HG03280 (cell line): Measurements from ENCODE around the gene GFOD1.
A peak's percentile ranks its signal among the peaks of the same experiment; 100 is the strongest.

Source experiments
- ATAC-seq: cut with Tn5 transposase; IDR thresholded peaks from one replicate; pipeline ENCODE4 v1.9.1; 2021; ENCODE audit warnings: mild to moderate bottlenecking, moderate library complexity; ENCODE audit not compliant: unreplicated experiment

GFOD1 gene, protein sequence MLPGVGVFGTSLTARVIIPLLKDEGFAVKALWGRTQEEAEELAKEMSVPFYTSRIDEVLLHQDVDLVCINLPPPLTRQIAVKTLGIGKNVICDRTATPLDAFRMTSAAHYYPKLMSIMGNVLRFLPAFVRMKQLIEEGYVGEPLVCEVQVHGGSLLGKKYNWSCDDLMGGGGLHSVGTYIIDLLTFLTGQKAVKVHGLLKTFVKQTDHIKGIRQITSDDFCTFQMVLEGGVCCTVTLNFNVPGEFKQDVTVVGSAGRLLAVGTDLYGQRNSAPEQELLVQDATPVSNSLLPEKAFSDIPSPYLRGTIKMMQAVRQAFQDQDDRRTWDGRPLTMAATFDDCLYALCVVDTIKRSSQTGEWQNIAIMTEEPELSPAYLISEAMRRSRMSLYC

DNA sequence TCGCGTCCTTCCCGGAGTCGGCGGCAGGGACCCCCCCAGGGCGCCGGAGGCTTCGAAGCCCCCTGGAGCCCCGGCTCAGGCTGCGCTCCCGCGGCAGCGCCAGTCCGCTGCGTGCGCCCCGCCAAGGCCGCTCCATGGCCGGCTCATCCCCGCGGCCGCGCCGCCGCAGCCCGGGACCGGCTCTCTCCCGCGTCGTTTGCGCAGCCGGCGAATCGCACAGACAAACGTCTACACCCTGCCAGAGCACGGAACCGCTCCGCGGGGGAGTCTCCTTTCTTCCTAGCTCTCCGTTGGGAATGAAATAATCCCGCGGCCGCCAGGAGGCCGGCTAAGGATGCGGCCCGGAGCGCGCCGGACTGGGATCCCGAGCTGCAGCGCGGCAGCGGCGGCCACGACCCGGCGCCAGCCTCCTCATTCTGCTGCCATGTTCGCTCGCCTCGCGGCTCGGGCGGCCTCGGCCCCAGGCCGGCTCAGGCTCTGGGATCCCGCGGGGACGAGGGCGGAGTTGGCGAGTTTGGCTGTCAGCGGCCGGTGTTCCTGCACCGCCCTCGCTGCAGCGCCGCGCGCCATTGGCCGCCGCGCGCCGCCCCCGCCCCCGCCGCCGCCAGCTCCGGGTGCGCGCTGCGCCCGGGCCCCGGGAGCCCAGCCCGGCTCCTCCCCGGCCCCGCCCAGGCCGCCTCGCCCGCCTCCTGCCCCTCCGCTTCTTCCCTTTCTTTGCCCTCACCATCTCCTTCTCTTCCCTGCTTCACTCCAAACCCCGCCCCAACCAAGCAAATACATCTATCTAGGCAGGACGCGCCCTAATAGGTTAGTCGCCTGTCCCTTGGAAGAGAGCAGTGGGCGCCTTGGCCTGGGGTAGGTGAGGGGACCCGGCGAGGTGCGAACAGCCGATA is at the start of gene GFOD1:
Gene GFOD1 (minus strand): TSS at position 479 of the 893 bp plus-strand sequence. CDS start 710 bp downstream, outside the sequence.
- ATAC-seq: peak; percentile 80

DNA sequence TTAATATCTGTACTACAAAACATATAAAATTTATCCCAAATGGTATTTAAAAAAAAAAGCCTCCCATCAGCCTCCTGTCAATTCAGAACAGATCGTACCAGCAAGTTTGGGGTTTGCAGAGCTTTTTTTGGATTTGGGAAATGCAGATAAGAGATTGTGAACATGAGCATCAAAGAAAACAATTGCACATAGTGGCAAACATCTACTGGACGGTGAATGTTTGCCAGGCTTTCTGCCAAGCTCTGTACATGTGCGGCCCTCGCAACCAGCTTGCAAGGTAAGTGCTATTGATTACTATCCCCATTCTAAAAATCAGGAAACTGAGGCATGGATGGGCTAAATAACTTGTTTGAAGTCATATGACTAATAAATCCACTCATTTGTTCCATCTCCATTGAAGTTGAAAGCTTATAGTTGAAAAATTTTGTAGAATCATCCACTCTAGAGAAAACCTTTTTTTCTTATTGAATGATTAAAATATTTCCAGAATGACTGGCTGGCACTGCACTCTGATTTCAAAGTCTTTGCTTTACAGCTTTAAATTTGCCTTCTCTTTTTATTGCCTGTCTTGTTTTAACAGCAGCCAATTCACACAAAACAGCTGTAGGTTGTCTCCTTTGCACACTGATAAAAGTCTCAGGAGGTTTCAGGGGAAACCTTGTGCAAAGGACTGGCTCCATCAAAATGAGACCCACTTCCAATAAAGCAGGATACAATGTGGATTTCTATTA is 49.6 kb upstream of the GFOD1 start:
- no peak for ATAC-seq

- no peak for ATAC-seq
These were observed 47.9 kb upstream of the GFOD1 start for GRCh38 chr6:13535306-13535705.

- ATAC-seq: no peak
These were observed 47.1 kb upstream of the GFOD1 start for GRCh38 chr6:13534536-13534935.

DNA sequence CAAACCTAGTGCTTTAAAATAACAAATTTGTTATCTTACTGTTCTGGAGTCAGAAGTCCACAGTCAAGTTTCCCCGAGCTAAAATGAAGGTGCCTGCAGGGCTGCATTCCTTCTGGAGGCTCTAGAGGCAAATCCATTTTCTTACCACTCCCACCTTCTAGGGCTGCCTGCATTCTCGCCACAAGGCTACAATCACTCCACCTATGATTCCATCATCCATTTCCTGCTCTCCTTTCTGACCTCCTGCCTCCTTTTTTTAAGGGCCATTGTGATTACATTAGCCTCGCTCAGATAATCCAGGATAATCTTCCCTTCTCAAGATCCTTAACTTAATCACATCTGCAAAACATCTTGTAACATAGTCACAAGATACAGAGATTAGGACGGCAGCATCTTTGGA is 44.6 kb upstream of the GFOD1 start:
- ATAC-seq: no peak

GRCh38 chr6:13528777-13529343 is 41.5 kb upstream of the GFOD1 start:
- ATAC-seq: no peak

- no peak for ATAC-seq
These were observed 40.8 kb upstream of the GFOD1 start for GRCh38 chr6:13528232-13528631.

DNA sequence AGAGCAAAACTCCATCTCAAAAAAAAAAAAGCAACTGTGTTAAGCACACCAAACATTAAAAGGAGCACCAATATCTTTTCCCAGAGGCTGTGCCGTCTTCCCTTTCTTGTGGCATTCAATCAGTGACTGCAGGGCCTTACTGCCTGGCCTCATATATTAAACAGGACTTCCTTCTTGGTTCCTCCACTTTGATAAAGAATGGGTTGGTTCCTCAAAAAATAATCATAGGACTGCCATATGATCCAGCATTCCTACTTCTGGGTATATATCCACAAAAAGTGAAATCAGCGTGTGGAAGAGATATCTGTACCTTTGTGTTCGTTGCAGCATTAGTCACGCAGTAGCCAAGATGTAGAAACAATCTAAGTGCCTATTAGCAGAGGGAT is 40.3 kb upstream of the GFOD1 start:
- no peak for ATAC-seq

- ATAC-seq: peak; percentile 81
These were observed 39.6 kb upstream of the GFOD1 start for GRCh38 chr6:13526727-13527670.

DNA sequence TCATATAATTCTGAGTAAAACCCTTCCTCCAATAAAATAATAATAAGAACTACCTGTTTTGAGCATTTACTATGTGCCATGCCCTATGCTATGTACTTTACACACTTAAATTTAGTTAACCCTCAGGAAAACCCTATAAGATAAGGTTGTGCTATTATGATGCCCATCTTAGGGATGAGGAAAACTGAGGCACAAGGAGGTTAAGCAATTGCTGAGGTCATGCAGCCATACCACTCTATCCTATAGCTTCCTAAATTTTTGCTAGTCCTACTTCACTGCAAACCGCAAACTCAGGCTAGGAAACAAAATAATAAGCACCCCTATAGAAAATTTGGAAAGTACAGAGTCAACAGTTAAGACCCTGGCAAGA is 38.9 kb upstream of the GFOD1 start:
- no peak for ATAC-seq

DNA sequence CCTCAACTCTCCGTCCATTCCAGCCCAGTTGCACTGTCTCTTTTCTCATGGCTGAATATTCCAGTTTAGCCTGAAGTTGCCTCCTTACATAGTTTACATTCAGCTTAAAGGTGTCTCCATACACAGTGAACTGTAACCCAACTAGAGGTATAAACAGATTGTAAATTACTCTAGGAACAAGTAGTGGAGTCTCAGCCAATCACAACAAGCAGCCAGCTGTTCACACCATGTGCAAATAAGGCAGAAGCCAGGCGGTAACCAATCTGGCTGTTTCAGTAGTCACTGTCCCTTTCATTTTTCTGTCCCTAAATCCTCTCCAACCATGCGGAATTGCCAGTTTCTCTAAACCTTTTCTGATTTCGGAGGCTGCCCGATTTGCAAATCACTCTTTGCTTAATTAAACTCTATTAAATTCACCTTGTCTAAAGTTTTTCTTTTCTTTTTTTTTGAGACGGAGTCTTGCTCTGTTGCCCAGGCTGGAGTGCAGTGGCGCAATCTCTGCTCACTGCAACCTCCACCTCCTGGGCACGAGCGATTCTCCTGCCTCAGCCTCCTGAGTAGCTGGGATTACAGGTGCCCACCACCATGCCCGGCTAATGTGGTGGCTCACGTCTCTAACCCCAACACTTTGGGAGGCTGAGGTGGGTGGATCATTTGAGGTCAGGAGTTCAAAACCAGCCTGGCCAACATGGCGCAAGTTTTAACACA is 37.6 kb upstream of the GFOD1 start:
- ATAC-seq: no peak

GRCh38 chr6:13523826-13524622 is 36.6 kb upstream of the GFOD1 start:
- no peak for ATAC-seq

DNA sequence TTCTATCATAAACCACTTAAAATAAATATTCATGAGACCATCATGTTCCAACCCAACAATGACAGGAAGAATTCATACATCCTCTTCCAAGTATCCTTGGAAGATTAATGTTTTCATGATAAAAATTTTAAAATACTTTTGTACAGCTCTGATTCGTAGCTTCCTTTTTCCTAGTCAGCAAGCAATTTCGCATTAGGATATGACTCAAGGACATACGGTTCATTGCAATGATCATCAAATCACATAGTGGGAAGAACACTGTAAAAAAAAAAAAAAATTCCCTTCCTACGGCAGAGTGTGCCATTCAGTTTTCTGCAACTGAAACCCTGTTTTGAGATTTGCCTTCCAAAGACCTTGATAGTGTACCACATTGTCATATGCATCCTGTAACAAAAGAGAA is 35.3 kb upstream of the GFOD1 start:
- ATAC-seq: no peak

DNA sequence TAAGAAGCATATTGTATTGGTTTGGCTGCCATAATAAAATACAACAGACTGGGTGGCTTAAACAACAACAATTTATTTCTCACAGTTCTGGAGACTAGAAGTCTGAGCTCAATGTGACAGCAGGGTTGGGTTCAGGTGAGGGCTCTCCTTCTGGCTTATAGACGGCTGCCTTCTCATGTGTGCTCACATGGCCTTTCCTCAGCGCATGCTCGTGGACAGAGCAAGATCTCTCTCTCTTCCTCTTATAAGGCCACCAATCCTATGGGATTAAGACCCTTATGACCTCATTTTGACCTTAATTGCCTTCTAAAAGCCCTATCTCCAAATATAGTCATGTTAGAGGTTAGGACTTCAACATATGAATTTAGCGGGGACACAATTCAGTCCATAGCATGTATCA is 32.4 kb upstream of the GFOD1 start:
- no peak for ATAC-seq

DNA sequence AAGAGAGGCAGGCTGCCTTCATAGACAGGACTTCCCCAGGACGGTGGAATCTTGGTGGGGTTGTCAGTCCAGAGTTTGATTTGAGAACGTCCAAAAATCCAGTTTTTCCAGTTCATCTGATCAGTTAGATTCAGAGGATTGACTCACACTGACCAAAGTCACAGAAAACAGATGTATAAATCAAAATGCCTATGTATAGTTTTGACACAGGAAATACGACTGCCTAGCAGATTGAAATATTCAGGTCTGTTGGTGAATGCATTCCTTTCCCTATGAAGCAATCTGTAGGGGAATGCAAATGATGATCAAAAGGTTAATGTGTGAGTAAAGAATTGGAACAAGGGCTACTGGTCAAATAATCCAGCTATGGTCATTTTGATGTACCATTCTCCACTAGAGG is 29.7 kb upstream of the GFOD1 start:
- no peak for ATAC-seq

DNA sequence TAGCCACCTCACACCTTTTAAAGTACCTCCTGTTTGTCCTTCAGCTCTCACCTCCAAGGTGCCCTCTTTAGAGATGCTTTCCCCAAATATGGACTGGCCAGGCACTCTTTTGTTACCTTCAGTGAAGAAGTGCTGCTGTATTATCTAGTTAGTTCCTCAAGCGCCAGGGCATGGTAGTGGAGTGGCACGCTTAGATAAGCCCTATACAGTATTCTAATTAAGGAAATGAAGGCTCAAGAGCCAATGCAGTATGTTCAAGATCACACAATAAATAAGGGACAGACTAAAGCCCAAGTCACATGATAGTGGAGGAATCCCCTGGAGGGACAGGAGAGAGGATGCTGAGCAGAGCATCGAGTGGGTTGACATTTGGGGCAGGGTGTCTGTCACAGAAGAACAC is 28.5 kb upstream of the GFOD1 start:
- ATAC-seq: no peak

- peak; percentile 70 for ATAC-seq
These were observed 26.5 kb upstream of the GFOD1 start for GRCh38 chr6:13513626-13514502.

DNA sequence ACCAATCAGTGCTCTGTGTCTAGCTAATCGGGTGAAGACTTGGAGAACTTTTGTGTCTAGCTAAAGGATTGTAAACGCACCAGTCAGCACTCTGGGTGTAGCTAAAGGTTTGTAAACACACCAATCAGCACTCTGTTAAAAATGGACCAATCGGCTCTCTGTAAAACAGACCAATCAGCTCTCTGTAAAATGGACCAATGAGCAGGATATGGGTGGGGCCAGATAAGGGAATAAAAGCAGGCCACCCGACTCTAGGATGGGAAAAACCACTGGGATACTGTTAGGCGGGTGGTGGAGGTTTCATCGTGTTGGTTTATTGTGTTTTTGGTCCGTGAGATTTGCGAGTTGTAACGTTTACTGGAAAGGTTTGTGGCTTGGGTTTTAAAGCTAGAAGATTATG is 25.5 kb upstream of the GFOD1 start:
- no peak for ATAC-seq
